NCI-H1092 (cell line): Measurements from ENCODE around the gene VSIG10L2.
"Not testable (repeated sequence)": the region's sequence is repeated elsewhere in the genome, so short reads cannot be mapped to it uniquely, and the experiment has no call there.

Experiments used
- DNase-seq: peaks from one replicate; lab custom pipeline; 2025; lab: John Stamatoyannopoulos, UW

The VSIG10L2 gene

DNA sequence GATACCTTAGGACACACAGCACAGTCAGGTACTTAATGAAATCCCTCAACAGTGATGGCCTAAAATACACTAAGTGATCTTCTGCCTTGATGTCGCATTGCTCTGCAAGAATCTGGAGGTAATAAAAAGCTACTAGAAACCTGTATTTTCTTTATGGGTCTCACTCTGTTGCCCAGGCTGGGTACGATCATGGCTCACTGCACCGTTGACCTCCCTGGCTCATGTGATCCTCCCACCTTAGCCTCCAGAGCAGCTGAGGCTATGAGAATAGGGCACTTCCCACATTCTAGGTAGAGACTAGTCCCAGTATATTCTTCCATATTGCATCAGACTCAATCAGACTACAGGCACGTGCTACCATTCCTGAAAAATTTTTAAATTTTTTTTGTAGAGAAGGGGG is 21.7 kb downstream of the VSIG10L2 start:
- no peak for DNase-seq

GRCh38 chr11:125968354-125968753 is 22.5 kb downstream of the VSIG10L2 start:
- no peak for DNase-seq

GRCh38 chr11:125971618-125972017 is 25.8 kb downstream of the VSIG10L2 start:
- DNase-seq: no peak

GRCh38 chr11:125974284-125974683 is 28.4 kb downstream of the VSIG10L2 start:
- no peak for DNase-seq

GRCh38 chr11:125975634-125976033 is 29.8 kb downstream of the VSIG10L2 start:
- DNase-seq: no peak

DNA sequence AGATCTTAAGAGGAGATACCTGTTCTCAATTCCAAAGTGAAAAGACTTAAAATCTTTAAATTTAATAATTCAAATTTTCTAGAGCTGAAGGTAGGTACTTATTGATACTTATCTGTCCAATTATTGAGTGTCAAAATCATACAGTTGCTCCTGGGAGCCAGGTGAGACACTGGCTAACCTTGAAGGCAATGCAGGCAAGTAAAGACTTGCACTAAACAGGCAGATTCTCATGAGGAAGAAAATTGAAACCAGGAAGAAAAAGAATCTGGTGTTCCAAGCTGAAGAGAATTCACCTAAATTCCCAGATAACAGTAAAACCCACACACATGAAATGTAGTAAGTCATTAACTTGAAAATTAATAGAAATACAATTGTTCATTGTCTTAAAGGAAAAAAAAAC is 30.3 kb downstream of the VSIG10L2 start:
- DNase-seq: no peak

- DNase-seq: no peak
These were observed 31.5 kb downstream of the VSIG10L2 start for GRCh38 chr11:125977333-125977732.

DNA sequence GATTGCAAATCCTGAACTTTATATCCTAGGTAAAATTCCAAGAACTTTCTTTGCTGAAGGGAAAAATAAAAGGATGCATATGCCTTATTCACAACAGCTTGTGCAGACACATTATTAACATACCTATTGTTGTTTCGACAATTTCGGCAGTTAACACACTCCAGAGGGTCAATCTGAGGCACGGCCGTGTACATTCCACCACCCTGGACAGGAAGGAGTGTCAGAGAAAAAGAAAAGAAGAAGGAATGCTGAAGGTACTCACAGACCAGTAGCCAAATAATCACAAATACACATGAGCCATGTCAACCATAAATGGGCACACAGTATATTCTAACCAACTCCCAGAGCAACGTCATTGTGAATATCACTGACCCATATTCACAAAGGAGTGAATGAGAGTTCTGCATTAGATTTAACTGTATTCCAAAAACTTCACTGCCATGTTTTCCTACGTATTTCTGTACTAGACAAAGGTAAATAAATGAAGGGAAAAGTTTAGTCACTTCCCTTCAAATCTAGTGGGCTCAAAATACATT is 32.4 kb downstream of the VSIG10L2 start:
- no peak for DNase-seq

GRCh38 chr11:125978778-125979407 is 33.0 kb downstream of the VSIG10L2 start:
- DNase-seq: no peak

GRCh38 chr11:125979511-125979910 is 33.7 kb downstream of the VSIG10L2 start:
- DNase-seq: no peak

DNA sequence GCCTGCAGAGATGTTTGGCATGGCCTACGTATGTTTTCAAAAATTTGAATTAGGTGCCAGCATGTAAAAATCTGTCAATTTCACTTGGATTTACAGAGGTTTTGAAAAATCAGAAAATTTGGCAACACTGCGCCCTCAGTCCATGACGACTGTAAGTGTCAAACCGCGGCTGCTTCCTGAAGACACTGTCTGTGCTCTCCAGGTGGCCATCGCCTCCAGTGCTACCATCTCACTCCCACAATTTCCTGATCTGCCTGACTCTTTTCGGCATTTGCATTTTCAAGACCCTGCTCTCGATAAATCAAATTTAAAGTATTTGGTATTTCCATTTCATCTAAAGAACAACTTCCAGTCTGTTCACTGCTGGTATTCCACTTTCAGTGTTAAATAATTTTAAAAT is 34.6 kb downstream of the VSIG10L2 start:
- DNase-seq: no peak

DNA sequence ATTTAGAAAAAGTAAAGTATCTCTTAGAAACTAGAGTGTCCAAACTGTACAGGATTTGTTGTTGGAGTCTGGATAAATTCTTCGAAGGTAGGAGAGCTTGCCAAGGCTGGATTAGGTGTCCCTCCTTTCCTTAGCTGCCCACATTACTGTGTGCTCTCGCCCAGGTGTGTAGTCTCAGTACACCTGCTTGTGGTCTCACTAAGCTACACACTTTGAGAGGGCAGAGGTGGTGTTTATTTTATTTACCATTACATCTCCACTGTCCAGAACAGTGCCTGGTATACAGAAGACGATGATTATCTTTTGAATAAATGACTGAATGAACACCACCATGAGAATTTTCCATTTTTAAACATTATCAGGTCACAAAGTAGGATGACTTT is 36.5 kb downstream of the VSIG10L2 start:
- DNase-seq: no peak

DNA sequence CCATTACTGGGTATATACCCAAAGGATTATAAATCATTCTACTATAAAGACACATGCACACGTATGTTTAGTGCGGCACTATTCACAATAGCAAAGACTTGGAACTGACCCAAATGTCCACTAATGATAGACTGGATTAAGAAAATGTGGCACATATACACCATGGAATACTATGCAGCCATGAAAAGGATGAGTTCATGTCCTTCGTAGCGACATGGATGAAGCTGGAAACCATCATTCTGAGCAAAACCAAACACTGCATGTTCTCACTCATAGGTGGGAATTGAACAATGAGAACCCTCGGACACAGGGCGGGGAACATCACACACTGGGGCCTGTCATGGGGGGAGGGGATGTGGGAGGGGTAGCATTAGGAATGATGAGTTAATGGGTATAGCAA is 40.1 kb downstream of the VSIG10L2 start:
- not testable (repeated sequence) for DNase-seq

DNA sequence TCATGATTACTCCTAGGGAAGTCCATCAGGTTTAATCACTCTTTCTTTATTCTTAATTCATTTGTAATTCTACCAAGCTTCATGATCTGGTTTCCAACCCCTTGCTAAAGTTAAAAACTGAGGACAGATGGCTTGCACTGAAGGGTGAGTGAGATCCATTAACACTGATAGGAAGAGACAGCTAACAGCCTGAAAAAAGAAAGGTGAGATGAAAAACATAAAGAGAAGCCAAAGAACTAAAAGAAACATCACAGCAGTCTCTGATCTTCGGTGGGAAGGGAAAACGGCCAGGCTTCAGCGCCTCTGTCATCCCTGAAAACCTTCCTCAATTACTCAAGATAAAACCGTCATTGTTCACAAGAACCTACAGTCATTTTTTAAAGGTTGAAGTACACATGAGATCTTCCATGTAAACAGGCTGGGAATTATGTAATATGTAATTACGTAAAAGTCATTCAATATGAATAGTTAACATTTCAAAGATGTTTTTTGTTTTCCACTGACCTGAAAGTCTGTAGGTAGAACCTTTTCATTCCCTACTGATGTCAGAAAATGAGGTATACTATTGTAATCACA is 41.3 kb downstream of the VSIG10L2 start:
- DNase-seq: no peak

GRCh38 chr11:125990244-125990643 is 44.4 kb downstream of the VSIG10L2 start:
- no peak for DNase-seq

DNA sequence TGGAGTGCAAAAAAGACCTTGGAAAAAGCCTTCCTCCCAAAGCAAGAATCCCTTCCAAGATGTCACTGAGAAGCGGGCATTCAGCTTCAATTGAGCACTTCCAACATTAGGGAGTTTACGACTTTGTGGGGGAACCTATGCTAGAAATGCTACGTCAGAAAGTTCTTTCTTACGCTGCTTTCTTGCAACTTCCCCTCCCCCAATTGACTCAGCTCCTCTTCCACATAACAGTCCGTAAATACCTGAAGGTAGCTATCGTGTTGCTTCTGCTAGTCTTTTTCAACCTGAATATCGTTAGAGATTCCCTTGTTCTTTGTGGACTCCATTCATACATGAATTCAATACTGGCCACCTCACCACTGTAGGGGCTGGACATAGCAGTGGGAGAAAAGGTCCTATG is 47.0 kb downstream of the VSIG10L2 start:
- no peak for DNase-seq

DNA sequence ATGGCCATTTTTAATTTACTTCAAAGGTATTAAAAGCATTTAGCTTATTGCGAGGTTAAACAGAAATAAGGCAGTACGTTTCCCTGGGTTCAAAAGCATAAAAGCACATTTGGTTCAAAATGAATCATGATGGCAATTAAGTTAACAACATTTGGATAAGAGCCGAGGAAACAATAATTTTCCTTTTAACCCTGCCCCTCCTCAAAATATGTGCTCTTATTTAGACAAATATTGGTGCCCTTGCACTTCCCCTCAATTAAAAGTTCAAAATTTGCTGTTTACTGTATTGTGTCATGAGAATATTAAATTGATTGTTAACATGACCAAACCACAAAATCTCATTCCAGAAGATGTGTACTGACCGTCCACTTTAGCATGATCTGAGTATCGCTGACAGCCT is 48.7 kb downstream of the VSIG10L2 start:
- no peak for DNase-seq

GRCh38 chr11:125995313-125995712 is 49.5 kb downstream of the VSIG10L2 start:
- no peak for DNase-seq

DNA sequence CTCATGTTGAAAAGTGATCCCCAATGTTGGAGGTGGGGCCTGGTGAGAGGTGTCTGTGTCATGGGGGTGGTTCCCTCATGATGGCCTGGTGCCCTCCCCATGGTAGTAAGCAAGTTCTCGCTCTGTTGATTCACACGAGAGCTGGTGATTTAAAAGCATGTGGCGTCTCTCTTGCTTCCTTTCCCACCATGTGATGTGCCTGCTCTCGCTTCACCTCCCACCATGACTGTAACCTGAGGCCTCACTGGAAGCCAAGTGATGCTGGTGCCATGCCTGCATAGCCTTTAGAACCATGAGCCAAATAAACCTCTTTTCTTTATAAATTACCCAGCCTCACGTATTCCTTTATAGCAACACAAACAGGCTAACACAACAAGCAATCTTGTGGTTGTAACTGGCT is 52.4 kb downstream of the VSIG10L2 start:
- no peak for DNase-seq

DNA sequence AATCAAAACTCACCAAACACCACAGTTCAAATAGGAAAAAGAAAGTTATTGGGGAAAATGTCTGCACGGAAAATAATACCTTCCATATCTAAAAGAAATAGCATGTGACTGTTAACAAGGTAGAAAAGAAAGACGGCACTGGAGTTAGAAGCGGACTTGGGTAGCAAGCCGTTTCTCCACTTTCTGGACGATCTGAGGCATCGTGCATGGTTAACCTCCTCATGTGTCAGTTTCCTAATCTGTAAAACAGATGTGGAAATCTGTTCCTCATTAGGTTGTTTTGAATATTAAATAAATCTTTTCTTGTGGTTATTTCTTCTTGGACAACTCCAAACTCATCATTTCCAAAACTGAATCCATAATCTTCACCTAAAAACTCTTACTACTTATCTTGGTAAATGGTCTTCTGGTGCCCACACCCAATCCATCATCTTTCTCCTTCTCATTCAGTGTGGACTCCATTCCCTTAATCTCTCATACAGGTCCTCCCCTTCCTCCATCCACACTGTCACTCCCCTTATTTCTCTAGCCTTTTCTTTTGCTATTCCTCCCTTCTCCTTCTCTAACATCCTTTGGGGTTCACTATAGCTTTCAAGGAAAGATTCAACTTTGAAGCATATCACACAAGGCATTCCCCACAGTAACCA is 53.5 kb downstream of the VSIG10L2 start:
- DNase-seq: no peak

DNA sequence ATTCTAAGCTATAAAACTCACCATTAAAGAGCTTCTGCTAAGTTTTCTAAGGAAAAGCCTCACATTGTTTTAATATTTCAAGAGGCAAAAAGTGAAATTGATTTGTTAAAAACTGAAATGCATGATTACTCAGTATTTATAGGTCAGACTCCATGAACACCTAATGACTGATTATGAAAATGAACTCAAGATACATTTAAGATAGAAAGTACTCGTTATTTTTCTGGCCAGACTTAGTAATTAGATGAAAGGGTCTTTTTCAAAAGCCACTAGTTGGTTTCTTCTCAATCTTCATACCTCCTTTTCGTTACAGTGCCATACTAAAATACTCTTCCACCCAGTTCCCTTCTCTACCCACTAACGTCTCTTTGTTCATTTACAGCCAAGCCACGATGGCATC is 56.3 kb downstream of the VSIG10L2 start:
- no peak for DNase-seq
